B cell (primary cell): ENCODE results near the gene PARVB. TPM values are rescaled to one million over a fixed set of nuclear protein-coding genes. Genes with fewer than 3 reads are reported as not detected.

Experiments used
- ATAC-seq: fragments of 200-7000 bp; cut with Tn5 transposase; one replicate; pipeline ENCODE4 v1.10.0; 2021; ENCODE audit warnings: low read depth, mild to moderate bottlenecking, moderate number of reproducible peaks, moderate library complexity
- CTCF ChIA-PET: fragments of 350-600 bp; sonication (Branson Sonifier 250); formaldehyde crosslinking; loops from one replicate; lab custom pipeline; 2021; ENCODE audit warnings: antibody characterized with exemption, inconsistent platforms; lab: Charles Lee
- POLR2A ChIA-PET: fragments of 350-600 bp; sonication (Branson Sonifier 250); formaldehyde crosslinking; loops from one replicate; lab custom pipeline; 2021; ENCODE audit warnings: antibody characterized with exemption; lab: Charles Lee
- DNase-seq: peaks from one replicate; pipeline ENCODE4 v3.0.0; 2013
- H2AFZ ChIP-seq: 2 replicates; pipeline ENCODE4 v1.6.1; 2012; ENCODE audit warnings: mild to moderate bottlenecking, low read depth, low read length; ENCODE audit not compliant: insufficient read depth, poor library complexity, severe bottlenecking
- H3K27ac ChIP-seq, 2 donors: 1 replicate in 1 of 2; 2 replicates in 1 of 2; pipeline ENCODE4 v1.5.1; 2012 to 2013; ENCODE audit warnings: low read length in 2 of 2, mild to moderate bottlenecking in 2 of 2, moderate library complexity in 1 of 2
- H3K27me3 ChIP-seq, 4 experiments: fragments of 200-600 bp in 1 of 4; sonication (generic) in 1 of 4; replicated peaks in 1 of 4; 1 replicate in 2 of 4; 2 replicates in 2 of 4; pipeline versions ENCODE4 v1.6.1 to v1.7.0; 2013 to 2016; ENCODE audit warnings: low read length in 3 of 4, mild to moderate bottlenecking in 2 of 4, mixed read lengths in 1 of 4, moderate library complexity in 1 of 4; ENCODE audit not compliant: insufficient read depth in 4 of 4, control insufficient read depth in 3 of 4; ENCODE audit errors: control extremely low read depth in 1 of 4
- H3K36me3 ChIP-seq, 2 experiments: replicated peaks in 1 of 2; 1 replicate in 1 of 2; 2 replicates in 1 of 2; pipeline versions ENCODE4 v1.6.1 to v1.7.1; 2013; ENCODE audit warnings: low read length in 1 of 2; ENCODE audit not compliant: insufficient read depth in 2 of 2, control insufficient read depth in 1 of 2; ENCODE audit errors: control extremely low read depth in 1 of 2, extremely low read depth in 1 of 2
- H3K4me1 ChIP-seq, 2 donors: fragments of 200-600 bp in 1 of 2; sonication (generic) in 1 of 2; 1 replicate in 1 of 2; 2 replicates in 1 of 2; pipeline versions ENCODE4 v1.5.1 to v1.6.1; 2013 to 2017; ENCODE audit warnings: low read length in 2 of 2; ENCODE audit not compliant: control insufficient read depth in 2 of 2, insufficient read depth in 2 of 2
- H3K4me2 ChIP-seq: replicated peaks from 2 replicates; pipeline ENCODE3; 2012; ENCODE audit warnings: mild to moderate bottlenecking, low read depth, low read length; ENCODE audit not compliant: poor library complexity, severe bottlenecking
- H3K4me3 ChIP-seq, 5 experiments: fragments of 200-600 bp in 1 of 5; sonication (generic) in 1 of 5; 1 replicate in 3 of 5; 2 replicates in 2 of 5; pipeline versions ENCODE4 v1.5.1 to v1.7.0; 2011 to 2016; ENCODE audit warnings: low read length in 4 of 5, mild to moderate bottlenecking in 4 of 5, low read depth in 2 of 5, control low read depth in 1 of 5, moderate library complexity in 1 of 5; ENCODE audit not compliant: insufficient read depth in 1 of 5; ENCODE audit errors: control extremely low read depth in 1 of 5, extremely low read depth in 1 of 5
- H3K79me2 ChIP-seq: fragments of 200-600 bp; sonication (generic); one replicate; pipeline ENCODE4 v1.6.0; 2016; ENCODE audit warnings: low read length; ENCODE audit not compliant: control insufficient read depth, insufficient read depth
- H3K9ac ChIP-seq: fragments of 200-600 bp; sonication (generic); 2 replicates; pipeline ENCODE4 v1.6.1; 2017; ENCODE audit warnings: mild to moderate bottlenecking, low read length, moderate library complexity
- H3K9me3 ChIP-seq, 3 donors: one replicate each; pipeline versions ENCODE4 v1.6.1 to v1.7.1; 2013; ENCODE audit warnings: low read length in 2 of 3; ENCODE audit not compliant: control insufficient read depth in 2 of 3, insufficient read depth in 1 of 3; ENCODE audit errors: control extremely low read depth in 1 of 3
- H4K20me1 ChIP-seq: 2 replicates; pipeline ENCODE4 v1.6.0; 2012; ENCODE audit warnings: mild to moderate bottlenecking, low read length; ENCODE audit not compliant: insufficient read depth, control insufficient read depth, poor library complexity, severe bottlenecking
- H3K27ac Mint-ChIP-seq: one replicate; pipeline ENCODE4 v1.8.0; 2021; ENCODE audit warnings: mixed read lengths
- H3K27me3 Mint-ChIP-seq: one replicate; pipeline ENCODE4 v1.8.0; 2021; ENCODE audit warnings: mixed read lengths
- H3K4me1 Mint-ChIP-seq: one replicate; pipeline ENCODE4 v1.8.0; 2021; ENCODE audit warnings: mixed read lengths
- H3K4me3 Mint-ChIP-seq: one replicate; pipeline ENCODE4 v1.8.0; 2021; ENCODE audit warnings: mixed read lengths
- H3K9me3 Mint-ChIP-seq: one replicate; pipeline ENCODE4 v1.8.0; 2022; ENCODE audit warnings: mixed read lengths; ENCODE audit not compliant: insufficient read depth
- CTCF ChIP-seq: fragments of 200-600 bp; IDR thresholded peaks from one replicate; pipeline ENCODE4 v1.8.0; 2022; ENCODE audit warnings: antibody characterized with exemption, mild to moderate bottlenecking
- EZH2 ChIP-seq: IDR thresholded peaks from 2 replicates; pipeline ENCODE4 v1.6.1; 2012; ENCODE audit warnings: borderline replicate concordance, low read depth, mild to moderate bottlenecking, moderate library complexity, low read length; ENCODE audit not compliant: insufficient read depth, poor library complexity, severe bottlenecking
- WGBS: methylation state at CpG from one replicate; pipeline ENCODE4 v1.1.5; 2013; ENCODE audit warnings: missing lambda C conversion rate; ENCODE audit not compliant: insufficient coverage; 5-methylcytosine and 5-hydroxymethylcytosine counted together
- intact Hi-C: fragments of 100-400 bp; cut with micrococcal nuclease; formaldehyde crosslinking; loops from one replicate; pipeline ENCODE4 v1.10.0; 2022
- polyA plus RNA-seq: library from polyadenylated mRNA; depleted of rRNA; stranded (reverse); fragments of >200 nt; gene quantifications from 2 replicates; pipeline ENCODE4 v1.2.3, GENCODE V29; 2012
- total RNA-seq, 2 donors: library from RNA; stranded (reverse); fragments of 120-200 nt in 1 of 2; gene quantifications; 1 replicate in 1 of 2; 2 replicates in 1 of 2; pipeline versions ENCODE4 v1.2.3 to v1.2.4, GENCODE V29; 2013 to 2022

PARVB gene
- total and polyA plus RNA-seq, 2 donors (not counting 1 experiment from before 2014, with no cell fraction given): 48.0 to 49.4 TPM

GRCh38 chr22:43990044-43990443, 34.1 kb upstream of the PARVB start:
- CTCF ChIA-PET: interaction anchor here (0.9 to 16.2 kb wide), 4 partner anchors 95 to 636 kb away, joined by 3 to 691 read pairs (median 8); no protein-coding TSS in a partner anchor
- no peak for ATAC-seq
- POLR2A ChIA-PET: no interaction called here
- H3K4me2 ChIP-seq: no peak overlapping the region
- peaks cover 19% of the 10 kb centered on the region for H3K4me1 Mint-ChIP-seq
- H3K9me3 Mint-ChIP-seq: no peaks in the 10 kb centered on the region
- peaks cover 25 to 59% of the 10 kb centered on the region in 2 experiments for H3K36me3 ChIP-seq
- 100% methylated on average over 7 of the region's 13 CpGs for WGBS
- peaks cover 12% of the 10 kb centered on the region for H3K79me2 ChIP-seq
- DNase-seq: no peak
- H3K4me1 ChIP-seq: peaks cover 6 to 12% of the 10 kb centered on the region in 2 donors
- H3K27ac Mint-ChIP-seq: no peak overlapping the region
- H3K27me3 Mint-ChIP-seq: no peaks in the 10 kb centered on the region
- no peak overlapping the region for H2AFZ ChIP-seq
- TF ChIP-seq EZH2 (no peak), CTCF (no peak)
- intact Hi-C loops: no loop called here
- no peaks in the 10 kb centered on the region for H3K9me3 ChIP-seq
- H3K9ac ChIP-seq: no peak overlapping the region
- H3K4me3 Mint-ChIP-seq: no peak overlapping the region
- H3K4me3 ChIP-seq: no peak overlapping the region
- H3K27me3 ChIP-seq: no peaks in the 10 kb centered on the region
- no peak overlapping the region for H3K27ac ChIP-seq
- H4K20me1 ChIP-seq: peaks cover 10% of the 10 kb centered on the region

GRCh38 chr22:43991316-43992020, 32.6 kb upstream of the PARVB start:
- WGBS: 90% methylated on average over 2 of the region's 11 CpGs
- H4K20me1 ChIP-seq: peaks cover 10% of the 10 kb centered on the region
- H3K79me2 ChIP-seq: peaks cover 21% of the 10 kb centered on the region
- H3K9ac ChIP-seq: no peak overlapping the region
- H3K36me3 ChIP-seq: peaks cover 21 to 48% of the 10 kb centered on the region in 2 experiments
- no peak overlapping the region for H3K27ac ChIP-seq
- H2AFZ ChIP-seq: no peak overlapping the region
- ATAC-seq (no peak), DNase-seq (no peak)
- POLR2A ChIA-PET: interaction anchor here (0.6 kb wide), 1 partner anchor 738 kb away, joined by 3 read pairs; no protein-coding TSS in a partner anchor
- H3K4me3 Mint-ChIP-seq: no peak overlapping the region
- TF ChIP-seq EZH2: no peak
- TF ChIP-seq CTCF: no peak
- H3K4me2 ChIP-seq: no peak overlapping the region
- intact Hi-C loops: loop anchor here (2.0 kb wide), 1 partner anchor 189 kb away; the partner anchor contains the start of gene PARVG
- H3K4me1 Mint-ChIP-seq: peaks cover 33% of the 10 kb centered on the region
- CTCF ChIA-PET: interaction anchor here (1.7 to 16.2 kb wide), 5 partner anchors 9 to 635 kb away, joined by 3 to 691 read pairs (median 23); no protein-coding TSS in a partner anchor
- no peaks in the 10 kb centered on the region for H3K9me3 ChIP-seq
- H3K9me3 Mint-ChIP-seq: no peaks in the 10 kb centered on the region
- H3K4me1 ChIP-seq: peaks cover 16 to 26% of the 10 kb centered on the region in 2 donors
- no peaks in the 10 kb centered on the region for H3K27me3 Mint-ChIP-seq
- no peak overlapping the region for H3K4me3 ChIP-seq
- H3K27me3 ChIP-seq: no peaks in the 10 kb centered on the region
- H3K27ac Mint-ChIP-seq: no peak overlapping the region
